Body of pancreas (tissue), 4 donors: ENCODE data around the gene SPP1.

Source experiments
- POLR2A ChIP-seq, 3 donors: fragments of 450-650 bp; IDR thresholded peaks; one replicate each; pipeline ENCODE4 v1.6.1; 2016; ENCODE audit warnings: antibody characterized with exemption in 3 of 3, mild to moderate bottlenecking in 2 of 3
- TF ChIP-seq, protein P1 (sequence below), 7 experiments: fragments of 450-650 bp in 4 of 7; fragments of 200-600 bp in 3 of 7; sonication (generic) in 3 of 7; IDR thresholded peaks; one replicate each; pipeline ENCODE4 v1.5.1; 2016 to 2019; ENCODE audit warnings: antibody characterized with exemption in 7 of 7

DNA sequence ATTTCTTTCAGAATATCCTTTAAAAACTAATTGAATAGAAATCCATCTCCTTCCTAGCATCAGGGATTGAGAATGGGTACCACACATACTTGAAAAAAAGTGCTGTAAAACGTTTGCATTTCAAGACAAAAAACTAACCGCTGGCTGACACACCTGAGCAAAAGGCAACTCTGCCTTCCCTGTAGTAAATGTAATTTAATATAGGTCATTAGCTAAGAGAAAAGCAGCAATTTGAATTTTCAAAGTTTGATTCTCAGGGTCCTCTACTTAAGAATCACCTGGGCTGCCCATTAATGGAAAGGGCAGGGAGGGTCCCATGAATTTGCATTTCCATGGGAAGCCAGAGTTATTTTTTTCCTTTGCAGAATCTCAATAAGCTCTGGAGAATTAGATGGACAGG, 40.5 kb upstream of the SPP1 start:
- TF ChIP-seq, protein P1, sequence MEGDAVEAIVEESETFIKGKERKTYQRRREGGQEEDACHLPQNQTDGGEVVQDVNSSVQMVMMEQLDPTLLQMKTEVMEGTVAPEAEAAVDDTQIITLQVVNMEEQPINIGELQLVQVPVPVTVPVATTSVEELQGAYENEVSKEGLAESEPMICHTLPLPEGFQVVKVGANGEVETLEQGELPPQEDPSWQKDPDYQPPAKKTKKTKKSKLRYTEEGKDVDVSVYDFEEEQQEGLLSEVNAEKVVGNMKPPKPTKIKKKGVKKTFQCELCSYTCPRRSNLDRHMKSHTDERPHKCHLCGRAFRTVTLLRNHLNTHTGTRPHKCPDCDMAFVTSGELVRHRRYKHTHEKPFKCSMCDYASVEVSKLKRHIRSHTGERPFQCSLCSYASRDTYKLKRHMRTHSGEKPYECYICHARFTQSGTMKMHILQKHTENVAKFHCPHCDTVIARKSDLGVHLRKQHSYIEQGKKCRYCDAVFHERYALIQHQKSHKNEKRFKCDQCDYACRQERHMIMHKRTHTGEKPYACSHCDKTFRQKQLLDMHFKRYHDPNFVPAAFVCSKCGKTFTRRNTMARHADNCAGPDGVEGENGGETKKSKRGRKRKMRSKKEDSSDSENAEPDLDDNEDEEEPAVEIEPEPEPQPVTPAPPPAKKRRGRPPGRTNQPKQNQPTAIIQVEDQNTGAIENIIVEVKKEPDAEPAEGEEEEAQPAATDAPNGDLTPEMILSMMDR (IDR thresholded peaks at IDR 0.05) = no peak
- TF ChIP-seq POLR2A (IDR thresholded peaks at IDR 0.05) = no peak
